NCI-H146 treated with DMSO at 0.1 percent for 48 hours (cell line): ENCODE results near the gene TTLL8.

ENCODE experiments used
- DNase-seq: peaks from one replicate; lab custom pipeline; 2025; ENCODE audit not compliant: unreplicated experiment; lab: John Stamatoyannopoulos, UW

Gene TTLL8

DNA sequence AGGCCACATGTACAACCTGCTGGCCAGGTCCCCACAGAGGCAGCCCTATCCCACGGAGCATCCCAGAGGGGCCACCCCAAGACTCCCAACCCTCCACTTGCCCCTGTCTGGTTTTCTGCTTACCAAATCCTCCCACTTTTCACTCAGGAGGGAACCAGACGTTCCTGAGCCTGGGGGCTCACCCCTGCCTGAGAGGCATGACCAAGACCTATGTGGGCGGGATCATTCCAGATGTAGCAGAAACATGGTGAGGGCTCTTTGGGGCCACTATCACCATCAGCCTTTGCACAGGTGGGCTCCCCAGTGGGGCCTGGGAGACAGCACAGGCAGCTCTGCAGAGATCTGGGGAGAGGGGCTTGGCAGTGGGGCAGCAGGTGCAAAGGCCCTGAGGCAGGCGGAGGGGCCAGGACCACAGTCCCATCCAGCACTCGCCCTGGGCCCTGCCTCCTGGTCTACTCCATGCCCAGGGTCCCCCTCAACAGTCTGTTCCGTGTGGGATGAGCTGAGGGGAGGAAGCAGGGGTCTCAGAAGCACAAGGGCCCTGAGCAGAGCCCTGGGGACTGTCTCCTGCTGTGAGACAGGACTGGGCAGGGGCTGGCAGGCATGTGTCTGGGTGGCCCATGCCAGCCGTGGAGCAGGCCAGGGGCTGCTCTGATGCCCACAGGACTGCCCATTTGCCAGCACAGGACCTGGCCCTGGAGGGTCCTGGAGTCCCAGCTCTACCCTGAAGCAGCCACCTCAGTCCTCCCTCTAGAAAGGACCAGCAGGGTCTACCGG, 88.2 kb downstream of the TTLL8 start:
- no peak for DNase-seq

DNA sequence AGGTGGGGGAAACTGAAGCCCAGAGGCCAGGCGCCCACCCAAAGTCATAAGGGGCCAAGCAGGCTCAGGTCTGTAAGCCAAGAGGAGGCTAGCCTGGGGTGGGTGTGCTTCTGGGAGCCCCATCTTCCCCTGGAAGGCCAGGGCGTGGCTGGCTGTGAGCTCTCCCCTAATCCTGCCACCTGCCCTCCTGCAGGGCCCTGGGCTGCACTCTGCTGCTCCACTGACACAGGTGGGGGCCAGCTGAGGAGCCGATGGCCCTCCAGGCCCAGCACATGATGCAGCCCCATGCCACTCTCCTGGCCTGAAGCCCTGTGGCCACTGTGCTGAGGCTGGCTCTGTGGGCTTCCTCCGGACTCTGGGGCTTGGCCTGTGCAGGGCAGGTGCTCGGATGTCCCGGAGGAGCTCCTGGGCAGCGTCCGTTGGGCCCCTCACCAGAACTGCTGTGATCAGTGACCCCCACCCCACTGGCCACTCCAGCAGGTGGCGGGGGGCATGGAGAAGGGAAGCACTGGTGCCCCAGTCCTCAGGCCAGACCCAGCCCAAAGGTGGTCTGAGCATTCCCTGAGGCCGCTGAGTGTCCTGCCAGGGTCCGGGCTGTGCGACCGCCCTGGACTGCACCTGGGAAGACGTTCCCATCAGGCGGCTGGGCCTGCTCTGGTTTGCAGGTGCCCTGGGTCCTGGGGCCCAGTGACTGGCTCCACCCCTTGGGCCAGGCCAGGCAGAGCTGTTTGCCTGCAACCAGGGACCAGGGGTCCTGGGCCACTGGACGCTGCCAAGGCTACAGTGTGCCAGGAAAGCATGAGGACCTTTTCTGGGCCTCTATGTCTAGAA, 89.1 kb downstream of the TTLL8 start:
- no peak for DNase-seq
